Measurements from ENCODE around the gene ICAM1.
"Not testable (repeated sequence)": the region's sequence is repeated elsewhere in the genome, so short reads cannot be mapped to it uniquely, and the experiment has no call there.

The ICAM1 gene, protein sequence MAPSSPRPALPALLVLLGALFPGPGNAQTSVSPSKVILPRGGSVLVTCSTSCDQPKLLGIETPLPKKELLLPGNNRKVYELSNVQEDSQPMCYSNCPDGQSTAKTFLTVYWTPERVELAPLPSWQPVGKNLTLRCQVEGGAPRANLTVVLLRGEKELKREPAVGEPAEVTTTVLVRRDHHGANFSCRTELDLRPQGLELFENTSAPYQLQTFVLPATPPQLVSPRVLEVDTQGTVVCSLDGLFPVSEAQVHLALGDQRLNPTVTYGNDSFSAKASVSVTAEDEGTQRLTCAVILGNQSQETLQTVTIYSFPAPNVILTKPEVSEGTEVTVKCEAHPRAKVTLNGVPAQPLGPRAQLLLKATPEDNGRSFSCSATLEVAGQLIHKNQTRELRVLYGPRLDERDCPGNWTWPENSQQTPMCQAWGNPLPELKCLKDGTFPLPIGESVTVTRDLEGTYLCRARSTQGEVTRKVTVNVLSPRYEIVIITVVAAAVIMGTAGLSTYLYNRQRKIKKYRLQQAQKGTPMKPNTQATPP

DNA sequence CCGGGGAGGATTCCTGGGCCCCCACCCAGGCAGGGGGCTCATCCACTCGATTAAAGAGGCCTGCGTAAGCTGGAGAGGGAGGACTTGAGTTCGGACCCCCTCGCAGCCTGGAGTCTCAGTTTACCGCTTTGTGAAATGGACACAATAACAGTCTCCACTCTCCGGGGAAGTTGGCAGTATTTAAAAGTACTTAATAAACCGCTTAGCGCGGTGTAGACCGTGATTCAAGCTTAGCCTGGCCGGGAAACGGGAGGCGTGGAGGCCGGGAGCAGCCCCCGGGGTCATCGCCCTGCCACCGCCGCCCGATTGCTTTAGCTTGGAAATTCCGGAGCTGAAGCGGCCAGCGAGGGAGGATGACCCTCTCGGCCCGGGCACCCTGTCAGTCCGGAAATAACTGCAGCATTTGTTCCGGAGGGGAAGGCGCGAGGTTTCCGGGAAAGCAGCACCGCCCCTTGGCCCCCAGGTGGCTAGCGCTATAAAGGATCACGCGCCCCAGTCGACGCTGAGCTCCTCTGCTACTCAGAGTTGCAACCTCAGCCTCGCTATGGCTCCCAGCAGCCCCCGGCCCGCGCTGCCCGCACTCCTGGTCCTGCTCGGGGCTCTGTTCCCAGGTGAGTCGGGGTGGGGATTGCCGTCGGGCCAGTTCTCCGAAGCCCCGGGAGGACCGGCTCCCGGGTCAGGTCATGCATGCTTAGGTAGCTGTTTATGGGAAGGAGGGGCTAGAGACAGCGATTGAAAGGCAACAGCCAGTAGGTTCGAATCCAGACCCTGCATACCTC lies at the start of gene ICAM1:
ICAM1 (plus strand) TSS at position 505 of the 779 bp plus-strand sequence; CDS start at position 545, 40 bp downstream.
- no peak for DNase-seq

DNA sequence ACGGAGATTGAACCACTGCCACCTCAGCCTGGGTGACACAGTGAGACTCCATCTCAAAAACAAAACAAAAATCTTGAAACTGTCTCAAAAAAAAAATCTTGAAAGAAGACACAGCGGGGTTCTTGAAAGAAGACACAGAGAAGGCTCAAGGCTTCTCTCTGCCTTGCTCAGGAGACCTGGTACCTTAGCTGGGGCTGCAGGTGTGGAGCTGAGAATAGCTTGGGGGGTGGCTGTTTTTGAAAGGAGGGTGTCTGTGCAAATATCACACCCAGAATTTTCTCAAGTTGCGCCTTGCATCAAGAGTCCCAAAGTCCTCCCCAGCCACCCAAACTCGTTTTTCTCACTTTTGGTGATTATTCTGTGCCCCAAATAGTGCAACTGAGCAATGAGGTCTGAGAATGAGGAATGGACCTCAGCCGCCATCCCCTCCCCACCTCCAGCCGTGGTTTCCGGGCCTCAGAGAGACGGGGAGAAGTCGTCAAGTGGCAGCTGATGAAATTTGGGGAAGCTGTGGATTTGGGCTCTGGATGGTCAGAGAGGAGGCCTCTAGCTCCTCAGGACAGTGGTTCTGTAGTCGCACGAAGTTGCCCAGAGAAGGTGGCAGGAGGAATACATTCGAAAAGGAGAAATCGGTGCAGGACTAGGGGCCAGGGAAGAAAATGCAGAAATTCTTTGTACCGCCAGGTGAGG lies 48.6 kb upstream of the ICAM1 start:
- no peak for DNase-seq

DNA sequence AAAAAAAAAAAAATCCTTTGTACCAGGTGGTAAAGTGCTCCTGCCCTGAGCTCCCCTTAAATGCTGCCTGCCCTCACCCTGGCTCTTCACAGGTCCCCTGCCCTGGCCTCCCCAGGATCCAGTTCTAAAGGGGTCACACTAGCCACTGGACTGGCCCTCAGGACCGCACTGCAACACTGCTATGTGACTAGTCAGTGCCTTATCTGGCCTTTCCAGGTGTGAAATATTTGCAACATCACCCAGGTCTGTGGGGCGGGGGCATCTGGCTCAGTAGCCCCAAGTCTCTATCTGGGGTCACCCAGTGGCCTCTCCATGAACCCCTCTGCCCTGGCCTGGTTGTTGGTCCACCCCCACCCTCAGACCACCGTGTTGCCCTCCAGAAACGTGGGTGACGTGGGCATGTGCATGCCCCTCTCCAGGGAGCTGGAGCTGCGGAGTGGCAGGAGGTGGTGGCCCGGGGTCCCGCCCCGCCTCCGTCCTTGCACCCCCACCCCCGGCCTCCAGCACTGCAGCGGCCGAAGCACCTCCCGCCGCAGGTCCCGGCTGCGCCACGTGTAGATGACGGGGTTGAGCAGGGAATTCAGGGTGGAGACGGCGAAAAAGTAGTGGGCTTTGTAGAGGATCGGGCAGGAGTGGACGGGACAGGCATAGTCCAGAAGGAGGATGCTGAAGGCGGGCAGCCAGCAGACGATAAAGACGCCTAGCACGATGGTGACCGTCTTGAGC lies 47.3 kb upstream of the ICAM1 start:
- DNase-seq = no peak

DNA sequence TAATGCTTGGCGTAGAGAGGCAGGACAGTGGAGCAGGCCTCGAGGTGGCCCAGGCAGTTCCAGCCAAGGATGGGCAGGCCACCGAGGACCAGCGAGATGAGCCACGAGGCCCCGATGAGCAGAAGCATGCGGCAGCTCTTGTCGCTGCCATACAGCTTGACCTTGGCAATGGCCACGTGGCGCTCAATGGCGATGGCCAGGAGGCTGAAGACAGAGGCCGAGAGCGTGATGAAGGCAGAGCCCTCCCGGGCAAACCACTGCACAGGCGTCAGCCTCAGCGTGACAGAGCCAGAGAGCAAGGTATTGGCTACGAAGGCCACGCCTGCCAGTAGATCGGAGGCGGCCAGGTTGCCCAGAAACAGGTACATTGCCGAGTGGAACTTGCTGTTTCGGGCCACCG lies 46.6 kb upstream of the ICAM1 start:
- no peak for DNase-seq

DNA sequence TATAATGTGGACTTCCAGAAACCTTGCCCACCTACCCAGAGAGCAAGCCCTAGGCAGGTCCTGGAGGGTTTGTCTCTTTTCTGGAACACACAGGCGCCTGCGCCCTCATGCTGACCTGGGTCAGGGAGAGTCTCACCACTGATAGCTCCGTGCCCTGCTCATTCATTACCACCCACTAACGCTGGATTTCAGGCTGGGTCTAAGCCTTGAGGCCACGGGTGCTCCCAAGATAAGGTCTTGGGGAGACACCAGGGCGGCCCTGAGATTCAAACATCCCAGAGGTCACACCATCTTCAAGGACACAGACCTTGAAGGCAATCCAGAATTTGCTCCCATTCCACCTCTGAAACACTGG lies 44.9 kb upstream of the ICAM1 start:
- no peak for DNase-seq

DNA sequence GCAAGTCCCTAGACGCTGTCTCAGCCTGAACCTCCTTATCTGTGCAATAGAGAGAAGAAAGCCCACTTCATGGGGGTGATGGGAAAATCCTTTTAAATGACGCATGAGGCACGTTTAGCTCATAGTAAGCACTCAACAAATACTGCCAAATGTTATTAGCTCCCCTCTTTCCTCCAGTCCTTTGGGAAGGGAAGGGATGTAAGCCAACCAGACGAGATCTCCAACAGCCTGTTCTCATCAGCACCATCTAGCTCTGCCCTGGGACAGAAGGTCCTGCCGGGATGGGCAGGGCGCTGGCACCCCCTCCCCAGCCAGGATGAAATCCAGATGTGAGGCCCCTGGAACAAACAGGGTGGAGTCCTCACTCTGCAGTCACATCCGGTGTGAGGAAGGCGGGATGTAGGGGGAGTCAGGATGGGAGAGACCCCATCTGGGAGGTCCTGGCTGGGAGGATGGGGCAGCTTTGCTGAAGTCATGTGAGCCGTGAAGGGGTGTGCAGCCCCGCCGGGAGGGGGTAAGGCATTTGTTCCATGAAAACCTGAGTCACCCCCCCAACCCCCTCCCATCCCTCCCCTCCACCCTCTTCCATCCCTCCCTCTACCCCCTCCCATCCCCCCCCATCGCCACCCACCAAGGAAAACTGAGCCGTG lies 44.4 kb upstream of the ICAM1 start:
- peak; percentile 96 for DNase-seq

DNA sequence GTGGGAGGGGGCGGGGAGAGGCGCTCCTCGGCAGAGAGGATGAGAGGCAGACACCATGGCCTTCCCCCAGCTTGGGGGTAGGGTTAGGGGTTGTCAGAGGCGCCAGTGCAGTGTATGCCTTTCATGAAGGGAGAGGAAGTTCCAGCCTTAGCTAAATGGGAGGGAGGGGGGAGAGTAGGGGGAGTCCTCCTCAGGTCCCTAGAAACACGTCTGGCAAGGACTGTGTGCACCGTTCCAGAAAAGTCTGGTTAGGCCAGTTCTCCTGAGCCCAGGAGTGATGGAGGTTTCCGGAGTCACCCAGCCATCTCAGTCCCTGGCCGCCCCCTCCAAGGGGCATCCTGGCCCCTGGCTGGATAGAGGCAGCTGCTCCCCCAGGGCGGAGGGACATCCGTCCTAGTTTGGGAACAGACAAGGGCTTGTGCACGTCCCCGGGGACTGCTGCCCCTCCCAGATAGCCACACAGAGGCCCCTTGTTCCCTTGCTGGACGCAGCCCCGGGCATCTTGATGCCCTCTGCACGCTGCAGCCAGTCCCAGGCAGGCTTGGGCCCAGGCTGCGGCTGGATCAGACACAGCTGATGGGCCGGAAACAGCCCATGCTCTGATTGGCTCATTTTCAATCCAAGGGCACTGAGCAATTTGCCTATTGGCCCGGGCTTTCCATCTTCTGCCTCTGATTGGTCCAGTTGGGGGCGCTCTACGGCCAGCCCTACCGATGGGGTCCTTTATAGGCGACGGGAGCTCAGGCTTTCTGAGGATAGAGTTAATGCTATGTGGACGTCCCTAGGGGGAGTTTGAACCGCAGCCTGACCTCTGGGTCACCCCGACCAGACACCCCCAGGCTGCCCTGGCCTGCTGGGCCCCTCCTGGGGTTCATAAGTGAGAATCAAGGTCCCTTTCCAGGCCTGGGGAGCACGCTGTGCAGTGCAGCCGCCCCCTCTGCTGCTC lies 43.6 kb upstream of the ICAM1 start:
- no peak for DNase-seq

DNA sequence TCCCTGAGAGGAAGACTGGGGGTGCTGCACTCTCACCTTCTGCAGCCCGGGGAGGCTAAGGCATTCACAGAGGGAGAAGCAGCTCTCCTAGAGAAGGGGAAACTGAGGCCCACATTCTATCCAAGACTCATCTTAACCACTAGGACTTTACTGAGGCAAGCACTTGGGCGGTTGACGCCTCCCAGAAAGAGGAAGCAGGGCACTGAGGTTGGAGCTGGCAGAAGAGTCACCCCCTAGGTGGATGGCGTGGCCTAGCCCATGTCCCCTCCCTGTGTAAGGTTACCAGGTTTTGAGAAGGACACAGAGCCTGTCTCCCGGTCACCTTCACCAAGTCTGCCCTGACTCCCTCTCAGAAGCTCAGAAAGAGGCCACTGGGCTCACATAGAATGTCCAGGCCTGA lies 42.5 kb upstream of the ICAM1 start:
- no peak for DNase-seq

DNA sequence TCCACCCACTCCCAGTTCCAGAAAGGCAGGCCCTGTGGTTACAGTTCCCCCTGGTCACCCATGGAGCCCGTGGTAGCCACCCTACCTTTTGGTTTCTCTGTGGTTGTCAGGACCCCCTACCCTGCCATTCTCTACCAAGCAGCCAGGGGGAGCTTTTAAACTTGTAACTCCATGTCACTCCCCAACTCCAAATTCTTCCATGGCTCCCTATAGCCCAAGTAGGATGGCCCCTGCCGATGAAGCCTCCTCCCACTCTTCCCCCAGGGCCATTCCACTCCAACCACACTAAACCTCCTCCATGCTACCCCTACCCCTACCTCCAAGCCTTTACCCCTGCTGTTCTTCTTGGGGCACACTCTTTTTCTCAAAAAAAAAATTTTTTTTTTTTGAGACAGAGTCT lies 42.0 kb upstream of the ICAM1 start:
- DNase-seq = no peak

DNA sequence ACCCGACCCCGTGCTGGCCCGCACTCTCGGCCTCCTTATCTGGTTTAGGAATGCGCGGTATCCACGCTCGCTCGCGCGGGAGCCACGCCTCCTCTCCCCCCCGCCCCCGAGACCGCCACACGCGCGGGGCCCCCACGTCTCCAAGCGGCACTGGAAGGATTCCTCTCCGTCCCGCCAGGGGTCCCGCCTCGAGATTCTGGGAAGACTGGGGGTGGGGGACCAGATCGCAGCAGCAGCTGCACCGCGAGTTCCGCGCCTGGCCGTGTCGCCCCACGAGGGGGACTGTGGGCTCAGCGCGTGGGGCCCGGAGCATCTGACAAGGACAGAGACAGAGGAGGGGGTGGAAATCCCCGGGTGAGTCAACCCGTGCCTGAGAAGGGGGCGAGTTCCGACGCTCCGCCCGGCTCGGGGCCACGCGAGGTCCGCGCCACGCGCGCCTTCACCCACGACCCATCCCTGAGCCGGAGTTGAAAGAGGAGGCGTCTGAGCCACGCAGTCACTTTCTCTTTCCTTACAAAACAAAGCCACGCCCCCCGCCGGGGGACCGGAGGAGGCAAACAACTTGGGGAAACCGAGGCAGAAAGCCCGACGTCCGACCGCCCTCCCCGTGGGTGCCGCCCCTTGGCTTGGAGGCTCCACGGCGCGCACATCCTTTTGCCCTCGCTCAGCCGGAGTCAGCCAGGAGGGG lies 40.6 kb upstream of the ICAM1 start:
- DNase-seq = peak; percentile 42

DNA sequence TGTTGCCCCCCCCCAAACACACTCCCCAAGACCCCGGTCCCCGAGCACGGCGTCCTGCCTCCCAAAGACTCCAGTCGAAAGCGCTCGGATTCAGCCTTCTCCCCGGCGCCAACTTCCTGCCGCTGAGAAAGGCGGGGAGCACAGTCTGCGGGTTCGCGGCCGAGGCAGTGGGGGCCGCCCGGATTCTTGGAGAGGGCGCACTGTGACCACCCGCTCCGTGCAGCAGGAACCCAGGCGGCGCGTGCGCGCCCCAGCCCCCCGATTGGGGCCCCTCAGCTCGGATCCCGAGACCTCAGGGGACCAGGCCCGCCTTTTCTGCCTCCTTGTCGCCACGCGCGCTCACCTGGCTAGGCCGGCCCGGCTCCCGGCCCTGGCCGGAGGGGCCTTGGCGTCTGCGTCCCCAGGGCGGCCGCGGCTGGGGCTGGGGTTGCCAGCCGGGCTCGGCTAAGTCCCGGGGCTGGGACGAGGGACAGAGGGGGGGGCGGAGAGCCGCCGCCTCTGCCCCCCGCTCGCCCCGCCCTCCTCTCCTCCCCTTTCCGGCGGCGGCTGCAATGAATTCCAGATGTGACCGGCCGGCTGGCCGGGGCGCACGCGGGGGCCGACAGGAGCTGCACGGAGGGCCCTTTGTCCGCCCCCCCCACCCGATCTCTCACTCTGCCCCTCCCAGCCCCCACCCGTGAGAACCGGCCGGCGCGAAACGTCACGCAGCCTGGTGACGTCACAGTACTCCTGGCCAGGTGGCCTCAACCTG lies 39.9 kb upstream of the ICAM1 start, which contains the start of gene S1PR2:
S1PR2 (minus strand) TSS at position 471 of the 751 bp plus-strand sequence. CDS start 6,426 bp downstream, outside the sequence.
- DNase-seq = peak; percentile 80

DNA sequence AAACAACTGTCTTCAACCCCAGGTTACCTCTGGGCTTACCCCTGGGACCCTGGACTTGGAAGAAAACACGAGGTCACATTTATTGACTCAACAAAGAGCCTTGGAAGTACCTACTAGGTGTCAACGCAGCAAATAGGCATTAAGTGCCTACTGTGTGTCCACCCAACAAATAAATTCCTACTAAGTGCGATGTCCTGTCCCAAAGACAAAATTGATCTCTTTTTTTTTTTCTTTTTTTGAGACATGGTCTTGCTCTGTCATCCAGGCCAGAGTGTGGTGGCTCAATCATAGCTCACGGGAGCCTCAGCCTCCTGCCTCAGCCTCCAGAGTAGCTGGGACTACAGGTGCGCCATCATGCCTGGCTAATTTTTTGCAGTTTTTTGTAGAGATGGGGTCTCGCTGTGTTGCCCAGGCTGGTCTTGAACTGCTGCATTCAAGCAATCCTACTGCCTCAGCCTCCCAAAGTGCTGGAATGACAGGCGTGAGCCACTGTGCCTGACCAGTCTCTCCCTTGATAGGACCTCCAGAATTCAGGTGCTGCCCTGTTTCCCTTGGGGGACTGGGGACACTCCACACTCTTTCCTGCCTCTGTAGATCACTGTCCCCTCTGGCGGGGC lies 39.2 kb upstream of the ICAM1 start:
- no peak for DNase-seq

DNA sequence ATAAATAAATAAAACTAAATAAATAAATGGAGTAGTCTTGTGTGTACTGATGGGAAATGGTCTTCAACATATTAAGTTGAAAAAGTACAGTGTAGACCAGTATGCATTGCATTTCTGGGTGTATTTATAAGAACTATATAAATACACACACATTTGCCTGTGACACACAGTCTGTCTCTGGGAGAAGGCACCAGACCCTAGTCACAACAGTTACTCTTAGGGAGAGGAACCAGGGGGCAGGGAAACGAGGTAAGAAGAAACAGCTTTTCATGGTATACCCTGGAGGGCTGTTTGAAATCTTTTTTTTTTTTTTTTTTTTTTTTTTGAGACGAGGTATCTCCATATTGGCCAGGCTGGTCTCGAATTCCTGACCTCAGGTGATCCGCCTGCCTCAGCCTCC lies 37.0 kb upstream of the ICAM1 start:
- no peak for DNase-seq

DNA sequence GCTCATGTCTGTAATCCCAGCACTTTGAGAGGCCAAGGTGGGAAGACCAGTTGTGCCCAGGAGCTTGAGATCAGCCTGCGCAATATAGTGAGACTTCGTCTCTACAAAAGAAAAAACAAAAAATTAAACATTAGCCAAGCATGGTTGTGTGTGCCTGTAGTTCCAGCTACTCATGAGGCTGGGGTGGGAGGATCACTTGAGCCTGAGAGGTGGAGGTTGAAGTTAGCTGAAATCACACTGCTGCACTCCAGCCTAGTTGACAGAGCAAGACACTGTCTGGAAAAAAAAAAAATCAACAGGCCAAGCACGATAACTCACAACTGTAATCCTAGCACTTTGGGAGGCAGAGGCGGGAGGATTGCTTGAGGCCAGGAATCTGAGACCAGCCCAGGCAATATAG lies 35.9 kb upstream of the ICAM1 start:
- no peak for DNase-seq

DNA sequence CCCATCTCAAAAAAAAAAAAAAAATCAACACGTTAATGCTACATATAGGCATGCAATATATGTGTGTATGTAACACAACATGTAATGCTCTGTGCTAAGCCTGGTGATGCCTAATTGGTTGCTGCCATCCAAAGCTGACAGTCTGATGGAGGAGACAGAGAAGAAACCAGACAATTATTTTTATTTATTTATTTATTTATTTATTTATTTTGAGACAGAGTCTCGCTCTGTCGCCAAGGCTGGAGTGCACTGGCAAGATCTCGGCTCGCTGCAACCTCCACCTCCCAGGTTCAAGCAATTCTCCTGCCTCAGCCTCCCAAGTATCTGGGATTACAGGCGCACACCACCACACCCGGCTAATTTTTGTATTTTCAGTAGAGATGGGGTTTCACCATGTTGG lies 35.5 kb upstream of the ICAM1 start:
- DNase-seq = not testable (repeated sequence)

DNA sequence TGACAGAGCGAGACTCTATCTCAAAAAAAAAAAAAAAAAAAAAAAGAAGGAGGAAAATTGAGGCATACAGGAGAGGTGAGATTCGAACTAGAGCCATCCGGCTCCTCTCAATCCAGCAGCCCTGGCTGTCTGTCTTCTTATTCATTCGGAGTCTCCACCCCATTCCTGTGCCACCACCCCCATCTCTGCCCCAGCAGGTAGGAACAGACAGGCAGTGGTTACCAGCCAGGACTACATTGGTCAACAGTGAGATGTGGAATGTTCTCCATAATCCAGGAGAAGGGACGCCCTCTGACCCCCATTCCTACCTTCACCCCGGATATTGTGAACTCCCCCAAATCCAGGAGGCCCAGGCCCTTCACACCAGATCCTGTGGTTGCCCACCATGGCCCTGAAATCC lies 33.2 kb upstream of the ICAM1 start:
- DNase-seq = no peak

DNA sequence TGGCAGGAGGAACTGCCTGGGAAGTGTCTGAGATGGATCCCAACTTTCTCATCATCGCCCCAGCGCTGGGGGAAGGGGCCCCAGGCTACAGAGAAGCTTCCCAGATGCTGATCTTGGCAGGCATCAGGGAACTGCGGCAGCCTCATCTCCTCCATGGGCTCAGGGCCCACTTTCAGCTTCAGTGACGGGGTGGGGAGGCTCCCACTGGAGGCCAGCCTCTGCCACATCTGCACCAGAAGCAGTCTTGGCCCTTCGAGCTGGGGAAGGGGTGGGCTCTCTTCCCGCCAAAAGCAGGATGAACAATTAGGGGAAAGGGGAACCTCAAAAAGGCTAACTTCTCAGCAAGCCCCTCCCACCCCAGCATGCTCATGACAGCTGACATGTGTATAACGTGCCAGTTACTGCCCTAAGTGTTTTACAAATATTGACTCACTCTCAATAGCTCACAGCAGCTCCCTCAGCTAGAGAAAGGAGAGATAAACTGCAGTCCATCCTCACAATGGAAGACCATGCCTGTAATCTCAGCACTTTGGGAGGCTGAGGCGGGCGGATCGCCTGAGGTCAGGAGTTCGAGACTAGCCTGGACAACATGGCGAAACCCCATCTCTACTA lies 32.6 kb upstream of the ICAM1 start:
- peak; percentile 86 for DNase-seq

DNA sequence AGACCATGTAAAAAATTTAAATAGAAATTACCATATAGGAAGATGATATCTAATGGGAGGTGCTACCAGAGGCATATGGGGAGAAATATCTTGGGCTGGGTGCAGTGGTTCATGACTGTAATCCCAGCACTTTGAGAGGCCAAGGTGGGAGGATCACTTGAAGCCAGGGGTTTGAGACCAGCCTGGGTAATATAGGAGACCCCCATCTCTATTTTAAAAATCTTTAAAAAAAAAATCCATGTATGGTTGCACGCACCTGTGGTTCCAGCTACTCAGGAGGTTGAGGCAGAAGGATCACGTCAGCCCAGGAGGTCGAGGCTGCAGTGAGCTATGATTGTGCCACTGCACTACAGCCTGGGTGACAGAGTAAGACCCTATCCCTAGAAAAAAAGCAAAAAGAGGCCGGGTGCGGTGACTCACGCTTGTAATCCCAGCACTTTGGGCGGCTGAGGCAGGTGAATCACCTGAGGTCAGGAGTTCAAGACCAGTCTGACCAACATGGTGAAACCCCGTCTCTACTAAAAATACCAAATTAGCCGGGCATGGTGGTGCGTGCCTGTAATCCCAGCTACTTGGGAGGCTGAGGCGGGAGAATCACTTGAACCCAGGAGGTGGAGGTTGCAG lies 29.0 kb upstream of the ICAM1 start:
- DNase-seq = not testable (repeated sequence)
